GM21423 (cell line): ENCODE results near the gene RPS6KC1.
"Not testable (repeated sequence)": the region's sequence is repeated elsewhere in the genome, so short reads cannot be mapped to it uniquely, and the experiment has no call there.

Experiments
- ATAC-seq: cut with Tn5 transposase; IDR thresholded peaks from one replicate; pipeline ENCODE4 v1.9.1; 2021; ENCODE audit warnings: mild to moderate bottlenecking, moderate library complexity; ENCODE audit not compliant: unreplicated experiment

RPS6KC1 gene

DNA sequence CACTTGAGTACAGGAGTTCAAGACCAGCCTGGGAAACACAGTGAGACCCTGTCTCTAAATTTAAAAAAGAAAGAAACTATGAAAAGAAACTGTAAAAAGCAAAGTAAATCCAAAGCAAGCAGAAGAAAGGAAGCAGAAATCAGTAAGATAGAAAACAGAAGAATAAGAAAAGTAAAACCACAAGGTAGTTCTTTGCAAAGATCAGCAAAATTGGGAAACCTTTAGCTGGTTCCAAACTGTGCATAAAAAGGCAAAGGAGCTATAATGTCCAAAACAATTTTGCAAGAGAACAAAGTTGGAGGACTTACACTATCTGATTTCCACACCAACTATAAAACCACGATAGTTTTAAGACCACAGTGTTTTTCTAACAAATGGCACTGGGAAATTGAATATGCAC is 218.8 kb downstream of the RPS6KC1 start:
- no peak for ATAC-seq

DNA sequence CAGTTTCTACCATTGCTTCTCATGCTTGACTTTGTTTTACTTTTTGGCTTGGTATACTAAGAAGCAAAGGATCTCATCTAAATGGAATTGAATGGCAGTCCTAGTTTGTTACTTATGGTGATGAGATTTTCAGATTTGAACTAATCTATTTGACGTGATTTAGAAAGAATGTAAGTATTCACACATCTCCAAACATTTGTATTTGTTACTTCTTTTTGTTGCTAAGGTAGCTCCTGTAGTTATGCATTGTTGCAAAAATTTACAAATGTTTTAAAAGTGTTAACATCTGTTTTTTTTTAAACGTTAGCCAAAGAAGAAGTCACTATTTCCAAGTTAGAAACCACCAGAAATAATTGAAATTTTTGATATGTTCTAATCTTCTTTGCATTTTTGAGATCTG is 222.5 kb downstream of the RPS6KC1 start:
- ATAC-seq: no peak

DNA sequence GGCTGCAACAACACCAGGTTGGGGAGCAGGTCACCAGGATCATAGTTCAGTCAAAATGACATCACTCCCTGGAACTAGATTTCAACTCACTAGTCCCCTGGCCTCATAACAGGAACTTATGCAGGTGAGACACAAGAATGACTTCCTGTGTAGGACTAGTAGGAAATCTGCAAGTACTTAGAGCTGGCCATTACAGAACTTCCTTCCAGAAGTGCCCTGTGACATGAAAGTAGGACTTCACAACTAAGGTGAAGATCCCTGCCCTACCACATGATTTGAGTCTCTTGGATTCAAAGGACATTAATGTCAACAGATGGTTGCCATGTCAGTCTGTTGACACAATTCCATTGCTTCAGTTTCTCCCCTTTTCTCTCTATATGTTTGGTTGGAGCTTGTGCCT is 223.1 kb downstream of the RPS6KC1 start:
- no peak for ATAC-seq

DNA sequence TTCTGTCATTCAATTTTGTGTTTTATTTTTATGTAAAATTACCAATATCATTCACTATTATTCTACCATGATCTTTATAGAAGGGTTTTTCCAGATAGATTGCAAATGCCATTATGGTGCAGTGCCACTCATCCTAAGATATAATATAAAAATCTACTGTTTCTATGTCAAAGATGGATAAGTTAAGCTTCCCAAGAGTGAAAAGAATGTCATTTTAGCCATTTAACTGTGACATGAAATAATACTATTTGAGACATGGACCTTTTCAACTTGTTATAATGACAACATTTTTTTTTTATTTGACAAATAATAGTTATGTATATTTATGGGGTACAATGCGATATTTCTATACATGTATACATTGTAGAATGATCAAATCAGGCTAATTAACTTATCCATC is 224.3 kb downstream of the RPS6KC1 start:
- no peak for ATAC-seq

DNA sequence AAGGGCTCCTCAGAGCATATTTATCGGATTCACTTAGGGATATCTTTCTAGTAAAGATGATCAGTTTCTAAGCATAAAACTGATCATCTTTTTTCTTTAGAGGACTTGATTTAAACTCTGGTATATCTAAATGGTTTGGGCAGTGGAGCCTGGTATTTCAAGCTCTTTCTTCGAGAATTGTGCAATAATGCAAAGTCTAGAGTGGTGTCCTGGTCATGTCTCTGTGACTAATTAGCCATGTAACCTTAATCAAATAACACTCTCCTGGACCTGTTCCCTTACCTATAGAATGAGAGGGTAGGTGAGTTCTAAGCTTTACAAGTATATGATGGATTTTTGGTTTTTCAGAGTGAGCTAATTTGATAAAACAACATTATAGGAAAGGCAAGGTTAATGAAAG is 225.2 kb downstream of the RPS6KC1 start:
- no peak for ATAC-seq

DNA sequence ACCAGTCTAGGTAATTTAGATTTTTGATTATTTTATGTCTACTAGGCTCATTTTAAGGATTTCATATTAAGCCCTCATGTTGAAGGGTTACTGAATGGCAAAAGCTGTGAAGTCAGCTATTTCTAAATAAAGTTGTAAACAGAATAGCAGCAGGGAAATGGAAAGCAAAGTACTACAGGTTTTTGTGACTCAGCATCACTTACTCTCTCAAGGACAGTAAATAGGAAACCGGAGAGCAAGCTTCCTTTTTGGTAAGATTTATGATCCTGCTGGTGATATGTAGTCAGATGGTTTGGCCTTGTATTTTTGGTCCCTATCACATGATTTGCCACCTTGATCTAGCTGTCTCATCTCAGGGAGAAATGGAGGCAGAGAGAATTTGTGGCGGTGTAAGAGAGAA is 226.0 kb downstream of the RPS6KC1 start:
- no peak for ATAC-seq

DNA sequence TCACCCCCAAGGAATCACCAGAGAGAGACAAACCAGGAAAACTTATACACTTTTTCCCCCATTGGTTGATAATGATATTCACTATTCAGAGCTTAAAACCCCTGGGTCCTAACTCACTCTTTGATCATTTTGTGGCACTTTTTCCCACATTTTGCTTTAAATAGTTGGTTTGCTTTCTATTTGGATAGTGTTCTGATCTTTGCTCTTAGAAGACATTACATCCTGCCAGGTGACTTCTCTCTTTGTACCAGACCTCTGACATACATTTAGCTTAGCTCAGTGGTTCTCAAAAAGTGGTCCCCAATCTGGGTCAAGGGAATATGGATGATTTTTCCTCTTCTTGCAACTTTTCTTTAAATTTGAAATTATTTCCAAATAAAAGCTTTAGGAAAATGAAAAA is 228.4 kb downstream of the RPS6KC1 start:
- ATAC-seq: no peak

DNA sequence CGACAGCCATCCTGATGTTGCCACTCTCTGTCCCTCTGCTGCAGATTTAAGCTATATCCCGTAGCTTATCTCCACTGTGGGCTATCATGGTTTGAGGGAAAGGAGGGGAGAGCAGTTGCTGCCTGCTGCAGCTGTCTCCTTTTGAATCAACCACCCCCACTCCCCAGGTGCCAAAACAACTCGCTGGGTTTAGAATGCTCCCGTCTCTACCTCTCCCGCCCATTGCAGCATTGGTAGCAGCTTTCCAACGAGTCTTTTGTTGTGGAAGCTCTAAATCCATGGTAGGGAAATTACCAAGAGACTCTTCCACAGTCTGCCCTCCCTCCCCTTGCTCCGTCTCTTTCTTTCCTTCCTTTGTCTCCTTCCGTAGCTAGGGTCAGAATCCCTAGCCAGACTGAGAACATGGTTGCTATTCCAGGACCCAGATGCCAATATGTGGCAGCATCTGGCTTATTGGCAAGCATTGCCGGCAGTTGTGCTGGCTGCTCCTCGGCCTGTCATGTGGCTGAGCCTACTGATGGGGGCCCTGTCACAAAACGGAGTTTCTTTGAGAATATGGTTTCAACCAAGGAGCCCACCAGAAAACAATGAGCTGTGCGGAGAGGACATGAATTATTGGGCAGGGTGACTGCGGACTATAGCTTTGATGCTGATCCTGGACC is 230.7 kb downstream of the RPS6KC1 start:
- ATAC-seq: no peak

DNA sequence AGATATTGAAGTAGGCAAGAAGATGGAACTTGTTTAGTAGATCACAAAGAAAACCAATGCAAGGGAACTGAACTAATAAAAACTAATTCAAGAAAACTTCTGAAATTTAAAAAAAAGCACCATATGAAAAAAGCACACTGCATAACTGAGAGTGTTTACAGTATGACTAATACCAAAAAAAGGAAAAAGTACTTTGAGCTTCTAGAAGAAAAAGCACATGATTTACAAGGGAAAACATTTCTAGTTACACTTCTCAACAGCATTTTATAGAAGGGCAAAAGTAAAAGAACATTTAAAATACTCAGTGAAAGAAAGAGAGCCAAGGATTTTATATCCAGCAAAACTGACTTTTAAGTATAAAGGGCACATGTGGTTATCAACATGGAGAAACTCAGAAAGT is 233.6 kb downstream of the RPS6KC1 start:
- ATAC-seq: no peak

DNA sequence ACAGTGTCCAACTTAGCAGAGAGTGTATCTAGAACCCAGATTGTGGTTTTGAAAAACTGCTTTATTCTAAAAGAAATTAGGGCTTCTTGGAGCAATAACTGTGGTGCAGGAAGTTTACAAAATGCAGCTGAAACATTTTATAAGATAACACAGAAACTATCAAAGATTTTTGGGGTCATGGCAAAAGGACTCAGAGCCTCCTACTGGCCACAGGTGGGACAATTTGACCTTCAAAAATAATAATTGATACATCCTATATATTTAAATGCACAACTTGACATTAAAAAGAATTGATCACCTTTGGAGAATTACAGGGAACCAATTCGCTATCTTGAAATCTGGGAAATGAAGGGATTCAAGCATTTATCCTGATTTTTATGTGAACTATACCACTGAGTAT is 235.2 kb downstream of the RPS6KC1 start:
- no peak for ATAC-seq

DNA sequence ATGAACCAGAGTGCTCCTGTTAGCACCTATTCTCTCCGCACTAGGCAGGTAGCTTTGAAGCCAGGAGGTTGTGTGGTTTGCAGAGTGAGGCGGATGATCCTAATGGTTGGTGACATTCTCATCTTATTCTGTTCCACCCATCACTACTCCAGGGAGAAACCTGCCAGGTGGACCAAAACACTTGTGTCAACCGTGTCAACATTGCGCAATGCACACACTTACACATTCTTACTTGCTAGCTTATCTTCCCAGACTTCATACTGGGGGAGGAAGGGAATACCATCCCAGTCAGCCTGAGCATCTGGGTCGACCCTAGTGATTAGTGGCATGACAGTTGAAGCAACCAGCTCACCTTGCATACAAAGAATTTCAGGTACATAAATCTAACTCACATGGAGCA is 236.9 kb downstream of the RPS6KC1 start:
- no peak for ATAC-seq

DNA sequence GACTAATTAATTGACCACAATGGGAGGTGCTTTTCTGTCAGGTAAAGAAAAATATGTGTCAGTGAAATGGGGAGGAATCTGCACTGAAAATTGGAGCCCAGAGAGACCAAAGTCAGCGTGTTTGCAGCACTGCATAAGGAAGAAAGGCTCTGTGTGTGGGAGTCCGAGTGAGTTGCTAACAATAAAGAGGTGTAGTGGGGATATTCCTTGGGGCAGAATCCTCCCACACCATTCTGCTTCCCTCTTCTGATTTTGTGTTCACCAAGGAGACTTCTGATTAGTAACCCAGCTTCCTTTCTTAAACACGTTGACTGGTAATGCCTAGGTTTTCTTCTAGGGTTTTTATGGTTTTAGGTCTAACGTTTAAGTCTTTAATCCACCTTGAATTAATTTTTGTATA is 240.5 kb downstream of the RPS6KC1 start:
- ATAC-seq: no peak

DNA sequence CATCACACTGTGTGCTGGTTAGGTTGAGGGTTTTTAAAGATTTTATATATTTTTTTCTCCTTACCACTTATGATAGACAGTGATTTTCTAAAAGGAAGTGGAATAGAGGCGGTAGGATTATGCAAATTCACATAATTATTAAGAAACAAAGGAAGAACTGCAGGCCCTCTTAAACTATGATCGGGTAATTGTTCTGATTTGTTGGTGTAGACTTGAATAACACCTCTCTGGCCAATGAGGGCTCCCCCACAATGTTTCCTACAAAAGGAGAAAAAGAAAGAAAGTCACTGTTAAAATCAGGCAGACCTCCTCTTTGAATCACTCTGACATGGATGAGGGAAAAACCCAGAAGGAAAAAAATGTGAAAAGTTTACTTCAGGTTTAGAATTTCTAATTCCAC is 241.6 kb downstream of the RPS6KC1 start:
- no peak for ATAC-seq

DNA sequence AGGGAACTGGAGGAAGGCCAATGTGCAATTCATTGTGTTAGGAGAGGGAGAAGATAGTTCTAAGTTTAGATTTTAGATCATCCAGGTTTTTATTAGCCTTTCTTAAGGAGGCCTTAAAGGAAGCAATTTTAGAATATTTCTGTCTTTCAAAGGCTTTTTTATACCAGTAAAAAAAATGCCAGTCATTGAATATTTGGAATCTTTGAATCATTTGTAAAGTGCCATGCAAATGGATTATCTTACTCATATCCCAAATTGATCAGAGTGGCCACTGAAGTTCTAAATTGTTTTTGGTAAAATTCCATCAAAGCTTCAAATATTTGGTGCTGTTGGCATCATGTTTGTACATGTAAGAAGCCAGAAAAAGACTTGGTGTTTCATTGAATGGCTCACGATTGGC is 244.8 kb downstream of the RPS6KC1 start:
- ATAC-seq: no peak

DNA sequence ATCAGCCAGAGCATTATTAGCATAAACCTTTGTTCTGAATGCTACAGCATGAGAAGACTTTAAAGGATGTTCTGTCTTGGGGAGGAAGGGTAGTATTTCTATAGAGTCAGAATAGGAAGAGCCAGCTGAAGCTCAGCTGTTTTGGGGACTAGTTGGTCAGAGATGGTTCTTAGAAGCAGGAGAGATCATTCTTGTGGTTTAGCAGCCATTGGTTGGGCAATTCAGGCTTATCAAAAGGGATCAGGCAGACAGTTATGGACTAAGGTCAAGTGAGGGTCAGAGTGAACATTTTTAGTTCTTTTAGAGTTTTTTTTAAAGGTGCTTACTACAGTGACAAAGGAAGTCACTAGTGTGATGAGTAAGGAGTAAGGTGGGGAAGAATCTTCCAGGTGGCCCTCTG is 245.5 kb downstream of the RPS6KC1 start:
- no peak for ATAC-seq

DNA sequence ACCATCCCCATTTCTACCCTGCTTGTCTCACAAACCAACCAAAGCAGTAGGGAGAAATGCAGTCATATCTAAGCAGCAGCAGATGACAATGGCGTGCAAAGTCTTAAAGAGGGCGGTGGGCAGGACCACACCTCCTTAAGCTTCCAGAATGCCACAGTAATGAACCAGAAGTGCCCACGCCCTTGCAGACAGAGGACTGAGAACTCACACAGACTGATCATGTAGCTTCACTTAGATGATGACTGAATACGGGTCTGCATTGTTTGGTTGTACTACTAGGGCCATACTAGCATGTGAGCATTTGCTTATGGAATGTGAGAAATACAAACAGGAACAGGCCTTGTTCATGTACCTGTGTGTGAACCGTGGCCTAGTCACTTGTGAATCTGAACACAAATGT is 246.0 kb downstream of the RPS6KC1 start:
- no peak for ATAC-seq

DNA sequence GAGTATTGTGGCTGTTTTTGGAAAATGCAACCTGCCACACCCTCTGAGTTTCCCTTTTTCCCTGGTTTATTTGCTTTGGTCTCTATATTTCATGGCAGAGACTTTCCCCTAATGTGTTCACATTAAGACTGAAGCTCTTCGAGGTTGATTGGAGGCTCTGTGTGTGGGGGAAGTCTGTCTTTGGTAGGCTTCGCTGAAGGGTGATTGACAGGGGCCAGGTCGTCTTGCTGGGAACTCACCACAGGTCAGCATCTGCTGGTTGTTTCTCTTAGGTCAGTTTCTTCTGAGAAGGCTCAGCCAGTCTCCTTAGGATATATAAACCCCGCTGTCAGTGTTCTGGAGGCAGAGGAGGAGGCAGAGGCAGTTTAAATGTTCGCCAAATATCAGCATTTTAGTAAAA is 249.4 kb downstream of the RPS6KC1 start:
- ATAC-seq: no peak

DNA sequence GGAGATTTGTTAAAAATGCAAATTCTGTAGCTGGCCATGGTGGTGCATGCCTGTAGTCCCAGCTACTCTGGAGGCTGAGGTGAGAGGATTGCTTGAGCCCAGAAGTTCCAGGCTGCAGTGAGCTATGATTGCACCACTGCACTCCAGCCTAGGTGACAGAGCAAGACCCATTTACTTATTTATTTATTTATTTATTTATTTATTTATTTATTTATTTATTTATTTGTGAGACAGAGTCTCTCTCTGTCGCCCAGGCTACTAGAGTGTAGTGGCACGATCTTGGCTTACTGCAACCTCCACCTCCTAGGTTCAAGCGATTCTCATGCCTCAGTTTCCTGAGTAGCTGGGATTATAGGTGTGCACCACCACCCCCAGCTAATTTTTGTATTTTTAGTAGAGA is 250.5 kb downstream of the RPS6KC1 start:
- ATAC-seq: not testable (repeated sequence)

DNA sequence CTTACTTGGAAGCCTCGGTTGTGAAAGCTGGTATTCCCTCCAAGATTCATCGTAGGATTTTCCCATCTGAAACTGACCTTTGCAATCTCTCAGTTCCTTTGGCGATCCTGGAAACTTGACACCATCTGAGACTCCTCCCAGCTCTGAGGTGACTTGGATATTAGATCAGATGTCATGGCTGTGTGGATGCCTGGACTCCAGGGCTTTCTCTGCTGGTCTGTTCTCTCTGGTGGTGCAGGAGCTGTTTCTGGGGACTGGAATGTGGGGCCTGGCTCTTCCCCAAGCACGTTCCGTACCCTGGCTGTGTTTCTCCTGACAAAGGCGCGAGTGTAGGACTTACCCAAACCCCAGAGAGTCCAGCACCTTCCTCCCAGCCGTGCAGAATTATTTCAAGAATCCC is 252.2 kb downstream of the RPS6KC1 start:
- no peak for ATAC-seq

DNA sequence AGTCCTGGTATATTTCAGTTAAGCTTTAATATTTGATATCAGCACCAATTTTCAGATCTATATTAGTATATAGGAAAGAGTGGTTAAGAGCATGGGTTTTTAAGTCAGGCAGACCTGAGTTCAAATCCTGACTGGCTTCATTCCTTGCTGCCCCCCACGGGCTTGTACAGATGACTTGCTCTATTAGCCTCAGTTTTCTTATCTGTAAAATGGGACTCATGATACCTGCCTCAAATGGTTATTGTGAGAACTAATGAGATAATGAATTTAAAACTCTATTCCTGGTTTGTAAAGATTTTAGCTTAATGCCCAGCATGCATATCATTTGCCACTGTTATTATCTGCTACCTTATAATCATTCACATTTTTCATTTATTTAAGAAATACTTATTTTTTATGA is 264.5 kb downstream of the RPS6KC1 start:
- no peak for ATAC-seq

DNA sequence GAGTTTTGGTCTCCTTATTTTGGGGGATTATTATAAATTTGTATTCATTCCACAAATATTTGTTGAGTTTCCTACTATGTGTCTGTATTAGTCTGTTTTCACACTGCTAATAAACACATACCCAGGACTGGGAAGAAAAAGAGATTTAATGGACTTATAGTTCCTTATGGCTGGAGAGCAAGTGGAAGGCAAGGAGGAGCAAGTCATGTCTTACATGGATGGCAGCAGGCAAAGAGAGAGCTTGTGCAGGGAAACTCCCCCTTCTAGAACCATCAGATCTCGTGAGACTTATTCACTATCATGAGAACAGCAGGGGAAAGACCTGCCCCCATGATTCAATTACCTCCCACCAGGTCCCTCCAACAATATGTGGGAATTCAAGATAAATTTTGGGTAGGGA is 267.4 kb downstream of the RPS6KC1 start:
- ATAC-seq: not testable (repeated sequence)

DNA sequence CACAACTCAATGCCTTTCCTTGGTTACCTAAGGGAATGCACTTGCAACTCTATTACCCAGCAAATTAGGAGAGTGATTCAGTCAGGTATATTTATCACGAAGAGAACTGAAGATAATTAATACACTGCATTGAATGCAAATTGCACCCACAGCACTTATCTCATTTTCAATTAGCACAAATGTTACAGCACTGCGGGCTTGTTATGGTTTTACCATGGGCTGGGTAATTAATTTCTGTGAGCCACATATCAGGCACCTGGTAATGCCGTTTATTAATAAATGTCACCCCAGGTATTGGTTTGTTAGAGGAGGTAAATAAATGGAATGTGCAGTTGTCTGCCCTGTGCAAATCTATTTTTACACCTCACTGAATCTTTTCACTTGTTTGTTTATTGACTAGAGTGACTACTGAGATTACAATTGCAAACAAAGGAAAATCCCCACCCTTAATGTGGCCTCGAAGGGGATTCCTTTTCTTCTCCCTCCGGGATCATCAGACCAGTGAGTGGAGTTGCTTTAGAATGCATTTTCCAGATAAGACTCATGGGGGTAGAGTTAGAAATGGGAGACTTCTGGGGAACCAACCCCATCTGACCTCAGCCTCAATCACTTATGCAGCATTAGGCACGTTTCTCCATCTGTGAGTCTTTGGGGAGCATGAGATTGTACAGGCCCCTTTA is 269.3 kb downstream of the RPS6KC1 start:
- no peak for ATAC-seq
